IMR-90 (cell line): ENCODE measurements around the gene PARD3. TPM values are rescaled to one million over a fixed set of nuclear protein-coding genes. Genes with fewer than 3 reads are reported as not detected.
A peak's percentile ranks its signal among the peaks of the same experiment; 100 is the strongest.

Experiments
- ATAC-seq: fragments of 200-7000 bp; cut with Tn5 transposase; 2 replicates; pipeline ENCODE4 v1.9.1; 2020; ENCODE audit warnings: low read depth, mild to moderate bottlenecking, moderate library complexity
- BruUV-seq: library from RNA; stranded (reverse); fragments of 400-500 nt; replicated peaks from 2 replicates; lab custom pipeline; 2021; lab: Mats Ljungman, UMichigan
- CTCF ChIA-PET: fragments of 300-600 bp; formaldehyde crosslinking; extraction: SDS; loops from one replicate; lab custom pipeline; 2021; ENCODE audit warnings: antibody characterized with exemption; lab: Yijun Ruan, JAX
- POLR2A ChIA-PET: fragments of 300-600 bp; sonication (Branson Sonifier 250); formaldehyde crosslinking; loops from one replicate; lab custom pipeline; 2022; ENCODE audit warnings: antibody characterized with exemption; ENCODE audit not compliant: unreplicated experiment; lab: Charles Lee
- DNase-seq: peaks from one replicate; pipeline ENCODE4 v3.0.0; 2013
- H2AFZ ChIP-seq: replicated peaks from 2 replicates; pipeline ENCODE3; 2013; ENCODE audit warnings: low read length, mild to moderate bottlenecking; ENCODE audit not compliant: poor library complexity
- H2AK5ac ChIP-seq: 2 replicates; pipeline ENCODE4 v1.6.1; 2013; ENCODE audit warnings: low read depth, low read length, inconsistent platforms
- H2AK9ac ChIP-seq: replicated peaks from 2 replicates; pipeline ENCODE3; 2013; ENCODE audit warnings: mild to moderate bottlenecking, low read depth, low read length, moderate library complexity; ENCODE audit not compliant: poor library complexity
- H2BK120ac ChIP-seq: 2 replicates; pipeline ENCODE4 v1.6.1; 2013; ENCODE audit warnings: low read depth, low read length, inconsistent platforms
- H2BK15ac ChIP-seq: 3 replicates; pipeline ENCODE4 v1.6.1; 2013; ENCODE audit warnings: low read depth, low read length, inconsistent platforms
- H2BK20ac ChIP-seq: 2 replicates; pipeline ENCODE4 v1.6.1; 2013; ENCODE audit warnings: low read depth, mild to moderate bottlenecking, inconsistent platforms, low read length, moderate library complexity
- H2BK5ac ChIP-seq: 2 replicates; pipeline ENCODE4 v1.6.1; 2013; ENCODE audit warnings: mild to moderate bottlenecking, low read depth, low read length, inconsistent platforms; ENCODE audit not compliant: poor library complexity, severe bottlenecking
- H3K14ac ChIP-seq: replicated peaks from 2 replicates; pipeline ENCODE4 v1.6.1; 2013; ENCODE audit warnings: low read depth, low read length, inconsistent platforms
- H3K18ac ChIP-seq: 2 replicates; pipeline ENCODE4 v1.6.1; 2013; ENCODE audit warnings: low read depth, low read length, control low read depth
- H3K23ac ChIP-seq: 2 replicates; pipeline ENCODE4 v1.6.1; 2013; ENCODE audit warnings: low read depth, low read length, inconsistent platforms
- H3K27ac ChIP-seq: 2 replicates; pipeline ENCODE4 v1.5.1; 2013; ENCODE audit warnings: mild to moderate bottlenecking, control low read depth, low read length; ENCODE audit not compliant: insufficient read depth
- H3K27me3 ChIP-seq: 2 replicates; pipeline ENCODE4 v1.6.1; 2013; ENCODE audit warnings: low read length; ENCODE audit not compliant: control insufficient read depth, insufficient read depth
- H3K36me3 ChIP-seq: 2 replicates; pipeline ENCODE4 v1.6.1; 2013; ENCODE audit warnings: low read length, mixed read lengths; ENCODE audit not compliant: control insufficient read depth, insufficient read depth
- H3K4ac ChIP-seq: 2 replicates; pipeline ENCODE4 v1.6.1; 2013; ENCODE audit warnings: low read depth, low read length, inconsistent platforms
- H3K4me1 ChIP-seq: 2 replicates; pipeline ENCODE4 v1.6.1; 2013; ENCODE audit warnings: low read length, mixed read lengths; ENCODE audit not compliant: control insufficient read depth, insufficient read depth
- H3K4me2 ChIP-seq: 2 replicates; pipeline ENCODE4 v1.6.1; 2013; ENCODE audit warnings: low read depth, mild to moderate bottlenecking, control low read depth, low read length, moderate library complexity
- H3K4me3 ChIP-seq: 2 replicates; pipeline ENCODE4 v1.5.1; 2013; ENCODE audit warnings: low read depth, mild to moderate bottlenecking, control low read depth, low read length, moderate library complexity; ENCODE audit not compliant: insufficient read depth
- H3K56ac ChIP-seq: 2 replicates; pipeline ENCODE4 v1.6.1; 2013; ENCODE audit warnings: low read length, inconsistent platforms; ENCODE audit not compliant: insufficient read depth; ENCODE audit errors: extremely low read depth
- H3K79me1 ChIP-seq, 2 experiments: 2 replicates each; pipeline ENCODE4 v1.6.1; 2013; ENCODE audit warnings: low read length in 2 of 2, inconsistent platforms in 1 of 2, low read depth in 1 of 2
- H3K9ac ChIP-seq: 2 replicates; pipeline ENCODE4 v1.6.1; 2013; ENCODE audit warnings: low read depth, low read length, control low read depth
- H3K9me1 ChIP-seq: 2 replicates; pipeline ENCODE4 v1.6.1; 2013; ENCODE audit warnings: low read length, inconsistent platforms; ENCODE audit not compliant: insufficient read depth
- H3K9me3 ChIP-seq: 2 replicates; pipeline ENCODE4 v1.6.1; 2013; ENCODE audit warnings: low read length; ENCODE audit not compliant: control insufficient read depth, insufficient read depth
- H4K20me1 ChIP-seq: 2 replicates; pipeline ENCODE4 v1.6.1; 2013; ENCODE audit warnings: low read length, inconsistent platforms; ENCODE audit not compliant: insufficient read depth
- H4K5ac ChIP-seq: 2 replicates; pipeline ENCODE4 v1.6.1; 2013; ENCODE audit warnings: mild to moderate bottlenecking, low read depth, low read length, control low read depth
- H4K8ac ChIP-seq, 2 experiments: 2 replicates each; pipeline ENCODE4 v1.6.1; 2013; ENCODE audit warnings: low read depth in 2 of 2, low read length in 2 of 2, control low read depth in 1 of 2, inconsistent platforms in 1 of 2
- H4K91ac ChIP-seq: 2 replicates; pipeline ENCODE4 v1.6.1; 2013; ENCODE audit warnings: low read depth, low read length, inconsistent platforms; ENCODE audit not compliant: insufficient read depth
- RAD21 ChIP-seq: IDR thresholded peaks from 2 replicates; pipeline ENCODE4 v1.6.1; 2012; ENCODE audit warnings: low read length, improper control_type of control experiment
- WGBS, 2 experiments: methylation state at CpG; one replicate each; pipeline versions ENCODE4 v1.1.5 to v1.1.7; 2013; ENCODE audit warnings: missing lambda C conversion rate in 2 of 2; ENCODE audit not compliant: insufficient read length in 1 of 2; ENCODE audit errors: extremely low coverage in 2 of 2; 5-methylcytosine and 5-hydroxymethylcytosine counted together
- dilution Hi-C: fragments of 300-500 bp; cut with HindIII; formaldehyde crosslinking; loops from one replicate; pipeline ENCODE4 v1.14.3; 2018; ENCODE audit warnings: low sequenced_read_pairs; ENCODE audit not compliant: unreplicated experiment
- in situ Hi-C: fragments of 300-500 bp; cut with MboI; formaldehyde crosslinking; loops from 3 replicates; pipeline ENCODE4 v1.14.3; 2019; ENCODE audit warnings: low sequenced_read_pairs, inconsistent platforms, mixed read lengths
- intact Hi-C: fragments of 100-400 bp; cut with micrococcal nuclease; formaldehyde crosslinking; loops from 2 replicates; pipeline ENCODE4 v1.10.0; 2022
- polyA plus RNA-seq, 3 experiments: library from polyadenylated mRNA; depleted of rRNA; stranded (reverse); fragments of >200 nt; gene quantifications; 2 replicates each; pipeline ENCODE4 v1.2.3, GENCODE V29; 2012; ENCODE audit warnings: low replicate concordance in 1 of 3
- total RNA-seq: library from RNA; depleted of rRNA; stranded (reverse); fragments of >200 nt; gene quantifications from 2 replicates; pipeline ENCODE4 v1.2.3, GENCODE V29; 2012
- TF ChIP-seq, protein P1 (sequence below): conservative IDR thresholded peaks from 2 replicates; pipeline ENCODE4 v1.5.1; 2012; ENCODE audit warnings: mild to moderate bottlenecking, low read depth, low read length, improper control_type of control experiment

Gene PARD3
- total and polyA plus RNA-seq, 2 of the 4 experiments (the other 2 are of a cell fraction): 14.6 to 37.5 TPM

DNA sequence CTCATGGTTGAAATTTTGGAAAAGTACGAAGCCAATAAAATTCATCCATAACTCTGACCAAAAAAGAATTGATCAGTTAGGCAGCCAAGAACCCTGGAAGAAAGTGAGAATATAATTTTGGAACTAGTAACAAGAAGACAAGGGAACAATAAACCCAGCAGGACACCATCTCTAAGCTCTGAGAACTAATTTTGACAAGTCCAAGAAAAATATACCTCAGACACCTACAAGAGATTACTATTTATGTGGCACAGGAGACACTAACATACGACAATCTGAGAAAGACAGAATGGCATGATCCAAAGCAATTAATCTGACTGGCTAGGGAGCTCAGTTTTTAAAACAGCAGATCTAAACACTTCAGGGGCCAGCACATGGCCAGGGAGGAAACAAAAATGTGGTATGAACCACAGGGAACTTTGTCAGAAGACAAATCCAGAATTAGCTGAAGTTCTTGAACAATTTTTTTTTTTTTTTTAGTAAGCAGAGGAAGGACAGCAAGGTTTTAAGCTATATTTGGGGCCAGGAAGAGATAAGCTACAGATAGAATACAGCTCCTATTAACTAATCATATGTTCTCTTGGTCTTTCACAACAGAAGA, 38.9 kb downstream of the PARD3 start:
- Histone ChIP-seq H2BK15ac (no peak overlapping the region), H3K23ac (no peak overlapping the region), H4K8ac (no peak overlapping the region), H4K20me1 (peaks cover 33% of the 10 kb centered on the region), H3K36me3 (no peaks in the 10 kb centered on the region), H3K18ac (no peak overlapping the region), H2BK5ac (no peak overlapping the region), H3K79me1 (peaks cover 36 to 61% of the 10 kb centered on the region in 2 experiments), H3K4me2 (no peak overlapping the region), H3K9ac (no peak overlapping the region), H2BK20ac (no peak overlapping the region), H3K4me1 (peaks cover 9% of the 10 kb centered on the region), H4K5ac (no peak overlapping the region), H3K4me3 (no peak overlapping the region), H2AFZ (no peak overlapping the region), H2AK5ac (no peak overlapping the region), H3K27ac (no peak overlapping the region), H3K56ac (no peak overlapping the region), H3K9me3 (no peaks in the 10 kb centered on the region), H3K4ac (no peak overlapping the region), H3K27me3 (no peaks in the 10 kb centered on the region), H4K91ac (no peak overlapping the region), H3K14ac (no peak overlapping the region), H2AK9ac (no peak overlapping the region), H2BK120ac (no peak overlapping the region), H3K9me1 (peaks cover 6% of the 10 kb centered on the region)
- no TSS peak for BruUV-seq
- ChIA-PET POLR2A (interaction anchor here (0.7 kb wide), 1 partner anchor 33 kb away, joined by 5 read pairs; no protein-coding TSS in a partner anchor), CTCF (interaction anchor here (0.7 to 1.0 kb wide), 3 partner anchors 12 to 218 kb away, joined by 3 read pairs; no protein-coding TSS in a partner anchor)
- dilution Hi-C loops (no loop called here), intact Hi-C loops (no loop called here), in situ Hi-C loops (no loop called here)
- DNase-seq: no peak
- peak; percentile 44 for ATAC-seq
- TF ChIP-seq, protein P1, sequence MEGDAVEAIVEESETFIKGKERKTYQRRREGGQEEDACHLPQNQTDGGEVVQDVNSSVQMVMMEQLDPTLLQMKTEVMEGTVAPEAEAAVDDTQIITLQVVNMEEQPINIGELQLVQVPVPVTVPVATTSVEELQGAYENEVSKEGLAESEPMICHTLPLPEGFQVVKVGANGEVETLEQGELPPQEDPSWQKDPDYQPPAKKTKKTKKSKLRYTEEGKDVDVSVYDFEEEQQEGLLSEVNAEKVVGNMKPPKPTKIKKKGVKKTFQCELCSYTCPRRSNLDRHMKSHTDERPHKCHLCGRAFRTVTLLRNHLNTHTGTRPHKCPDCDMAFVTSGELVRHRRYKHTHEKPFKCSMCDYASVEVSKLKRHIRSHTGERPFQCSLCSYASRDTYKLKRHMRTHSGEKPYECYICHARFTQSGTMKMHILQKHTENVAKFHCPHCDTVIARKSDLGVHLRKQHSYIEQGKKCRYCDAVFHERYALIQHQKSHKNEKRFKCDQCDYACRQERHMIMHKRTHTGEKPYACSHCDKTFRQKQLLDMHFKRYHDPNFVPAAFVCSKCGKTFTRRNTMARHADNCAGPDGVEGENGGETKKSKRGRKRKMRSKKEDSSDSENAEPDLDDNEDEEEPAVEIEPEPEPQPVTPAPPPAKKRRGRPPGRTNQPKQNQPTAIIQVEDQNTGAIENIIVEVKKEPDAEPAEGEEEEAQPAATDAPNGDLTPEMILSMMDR: no peak
- TF ChIP-seq RAD21: no peak
- no CpG with 5 or more reads among the region's 2 CpGs for WGBS, 2 experiments
